ENCODE measurements around the gene CELF1.

Gene CELF1

DNA sequence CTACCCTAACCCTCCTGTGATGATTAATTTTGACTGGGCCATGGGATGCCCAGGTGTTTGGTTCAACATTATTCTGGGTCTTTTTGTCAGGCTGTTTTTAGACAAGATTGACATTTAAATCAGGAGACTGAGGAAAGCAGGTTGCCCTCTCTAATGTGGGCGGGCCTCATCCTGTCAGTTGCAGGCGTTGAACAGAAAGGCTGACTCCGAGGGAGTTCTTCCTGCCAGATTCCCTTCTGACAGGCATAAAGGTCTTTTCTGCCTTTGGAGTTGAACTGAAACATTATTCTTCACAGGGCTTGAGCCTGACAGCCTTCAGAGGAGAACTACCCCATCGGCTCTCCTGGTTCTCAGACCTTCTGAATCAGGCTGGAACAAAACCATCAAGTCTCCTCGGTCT is 122.4 kb downstream of the CELF1 start:
- in situ Hi-C loops (cut with MboI; ENCODE audit: low sequenced_read_pairs) = no loop called here

GRCh38 chr11:47426062-47426956 is 126.6 kb downstream of the CELF1 start, which contains the start of gene PSMC3:
Gene PSMC3, minus strand, starts transcription at chr11:47426439. Its CDS starts 160 bp downstream, at chr11:47426279.
- in situ Hi-C loops (cut with MboI; ENCODE audit: low sequenced_read_pairs) = no loop called here

- in situ Hi-C loops (cut with MboI; ENCODE audit: low sequenced_read_pairs) = no loop called here
Measured at GRCh38 chr11:47425611-47426010, 127.3 kb downstream of the CELF1 start.

GRCh38 chr11:47418454-47419259 is 134.3 kb downstream of the CELF1 start:
- in situ Hi-C loops (cut with MboI; ENCODE audit: low sequenced_read_pairs) = no loop called here

- in situ Hi-C loops (cut with MboI; ENCODE audit: low sequenced_read_pairs) = no loop called here
Measured at GRCh38 chr11:47417712-47418111, 135.2 kb downstream of the CELF1 start.

- in situ Hi-C loops (cut with MboI; ENCODE audit: low sequenced_read_pairs) = no loop called here
Measured at GRCh38 chr11:47415949-47416472, 136.9 kb downstream of the CELF1 start.

Measured in HL-60/S4 treated with phorbol 12-myristate 13-acetate at 8.2 ng/mL for 4 days and 3 days (cell line).